SJSA1 (cell line): ENCODE measurements around the gene ZNF548. TPM values are rescaled to one million over a fixed set of nuclear protein-coding genes. Genes with fewer than 3 reads are reported as not detected.

Source experiments
- DNase-seq, 2 experiments: peaks; one replicate each; pipeline ENCODE4 v3.0.0-alpha.2; 2015 to 2020; ENCODE audit warnings: low spot score in 2 of 2, low read depth in 1 of 2
- H3K27ac ChIP-seq: fragments of 250-450 bp; sonication (Bioruptor Pico); 2 replicates; pipeline ENCODE4 v1.5.1; 2020; ENCODE audit warnings: mild to moderate bottlenecking, moderate library complexity
- H3K27me3 ChIP-seq: fragments of 250-450 bp; sonication (Bioruptor Pico); replicated peaks from 2 replicates; pipeline ENCODE4 v1.5.1; 2020; ENCODE audit warnings: mild to moderate bottlenecking, moderate library complexity
- H3K36me3 ChIP-seq: fragments of 250-450 bp; sonication (Bioruptor Pico); 2 replicates; pipeline ENCODE4 v1.5.1; 2020; ENCODE audit warnings: mild to moderate bottlenecking
- H3K4me1 ChIP-seq: fragments of 250-450 bp; sonication (Bioruptor Pico); replicated peaks from 2 replicates; pipeline ENCODE4 v1.6.1; 2021; ENCODE audit warnings: mild to moderate bottlenecking
- H3K4me3 ChIP-seq: fragments of 250-450 bp; sonication (Bioruptor Pico); 2 replicates; pipeline ENCODE4 v1.5.1; 2020; ENCODE audit warnings: mild to moderate bottlenecking
- H3K9me3 ChIP-seq: fragments of 250-450 bp; sonication (Bioruptor Pico); replicated peaks from 2 replicates; pipeline ENCODE4 v1.5.1; 2020; ENCODE audit warnings: mild to moderate bottlenecking
- total RNA-seq: library from RNA; depleted of rRNA; stranded (reverse); fragments of >200 nt; shearing (Covaris generic); gene quantifications from 2 replicates; pipeline ENCODE4 v1.2.3, GENCODE V29; 2014; rRNA removed

ZNF548 gene
- total RNA-seq, 1 experiment from 2014 or later, result 16.4 TPM

GRCh38 chr19:57421037-57421436, 31.4 kb downstream of the ZNF548 start:
- Histone ChIP-seq H3K36me3 (peaks cover 60% of the 10 kb centered on the region), H3K9me3 (peaks cover 30% of the 10 kb centered on the region), H3K4me3 (no peak overlapping the region), H3K27me3 (no peaks in the 10 kb centered on the region), H3K4me1 (no peaks in the 10 kb centered on the region), H3K27ac (no peak overlapping the region)
- DNase-seq, result no peak

- no peak for DNase-seq
- H3K4me1 ChIP-seq, result peaks cover 8% of the 10 kb centered on the region; the same call in 1 of the 2 replicates
- no peaks in the 10 kb centered on the region; the same call in 1 of the 2 replicates for H3K9me3 ChIP-seq
- H3K36me3 ChIP-seq, result peaks cover 23% of the 10 kb centered on the region
- H3K27me3 ChIP-seq, result no peaks in the 10 kb centered on the region
- no peak overlapping the region for H3K27ac ChIP-seq
- H3K4me3 ChIP-seq, result peak overlapping the region; percentile 55
Measured at GRCh38 chr19:57434386-57435061, 44.9 kb downstream of the ZNF548 start.

DNA sequence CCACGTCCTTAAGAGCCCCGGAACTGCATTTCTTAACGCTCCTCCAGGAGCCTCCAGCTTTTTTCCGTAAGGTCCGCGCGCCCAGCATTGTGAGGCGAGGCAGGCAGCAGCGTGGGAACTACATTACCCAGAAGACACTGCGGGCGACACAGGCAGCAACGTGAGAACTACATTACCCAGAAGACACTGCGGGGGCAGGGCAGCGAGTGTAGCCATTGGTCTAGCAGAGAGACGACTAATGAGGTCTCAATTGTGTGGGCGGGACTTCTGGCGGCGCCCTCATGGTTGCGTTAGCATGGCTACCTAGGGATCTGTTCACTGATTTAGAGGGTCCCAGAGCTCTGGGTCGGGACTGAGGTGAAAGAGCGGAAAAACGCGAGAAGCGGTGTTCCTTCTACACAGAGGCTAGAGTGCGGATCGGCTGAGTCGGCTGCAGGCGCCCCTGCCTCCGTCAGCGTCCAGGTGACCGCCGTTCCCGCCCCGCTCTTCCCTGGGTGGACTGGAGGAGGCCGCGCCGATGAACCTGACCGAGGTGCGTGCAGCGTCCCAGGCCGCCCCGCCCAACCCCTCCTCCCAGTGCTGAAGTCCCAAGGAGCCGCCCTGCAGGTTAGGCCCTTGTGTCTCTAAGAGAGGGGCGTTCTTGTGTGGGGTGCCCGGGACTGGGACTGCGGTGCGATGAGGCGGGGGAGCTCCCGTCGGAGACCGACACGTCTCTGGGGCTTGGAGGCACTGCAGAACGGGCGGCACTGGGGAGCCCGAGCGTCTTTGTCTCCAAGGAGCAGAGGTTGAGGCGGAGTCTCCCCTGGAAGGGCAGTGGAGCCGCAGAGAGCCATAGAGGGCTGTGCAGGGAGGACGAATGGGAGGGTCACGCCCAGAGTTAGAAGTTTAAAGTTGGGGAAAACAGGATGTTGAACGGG, 45.7 kb downstream of the ZNF548 start, which contains the start of gene ZNF749:
Gene ZNF749 (plus strand): TSS at position 264 of the 917 bp plus-strand sequence. CDS start 254 bp downstream, at position 518.
- no peaks in the 10 kb centered on the region for H3K27me3 ChIP-seq
- DNase-seq, result peak; percentile 88 to 97
- H3K36me3 ChIP-seq, result peaks cover 25% of the 10 kb centered on the region
- H3K4me3 ChIP-seq, result peak within 1 kb of the TSS; percentile 55
- no peak within 1 kb of the TSS for H3K27ac ChIP-seq
- peaks cover under 1% of the 10 kb centered on the region; the same call in 1 of the 2 replicates for H3K9me3 ChIP-seq
- peaks cover 8% of the 10 kb centered on the region; the same call in 1 of the 2 replicates for H3K4me1 ChIP-seq

- Histone ChIP-seq H3K27me3 (no peaks in the 10 kb centered on the region), H3K4me3 (no peak overlapping the region), H3K4me1 (peaks cover 8% of the 10 kb centered on the region; the same call in 1 of the 2 replicates), H3K27ac (no peak overlapping the region), H3K9me3 (peaks cover 5% of the 10 kb centered on the region), H3K36me3 (peaks cover 25% of the 10 kb centered on the region)
- no peak for DNase-seq
Measured at GRCh38 chr19:57436417-57436816, 46.8 kb downstream of the ZNF548 start.

- Histone ChIP-seq H3K36me3 (peaks cover 27% of the 10 kb centered on the region), H3K4me1 (peaks cover 8% of the 10 kb centered on the region; the same call in 1 of the 2 replicates), H3K27me3 (no peaks in the 10 kb centered on the region), H3K4me3 (no peak overlapping the region), H3K27ac (no peak overlapping the region), H3K9me3 (peaks cover 15% of the 10 kb centered on the region)
- no peak for DNase-seq
Measured at GRCh38 chr19:57437931-57438330, 48.3 kb downstream of the ZNF548 start.

GRCh38 chr19:57438925-57439324, 49.3 kb downstream of the ZNF548 start:
- H3K36me3 ChIP-seq, result peaks cover 37% of the 10 kb centered on the region
- H3K4me1 ChIP-seq, result peaks cover 8% of the 10 kb centered on the region; the same call in 1 of the 2 replicates
- H3K27ac ChIP-seq, result no peak overlapping the region
- peaks cover 24% of the 10 kb centered on the region for H3K9me3 ChIP-seq
- H3K4me3 ChIP-seq, result no peak overlapping the region
- DNase-seq, result no peak
- H3K27me3 ChIP-seq, result no peaks in the 10 kb centered on the region

GRCh38 chr19:57441979-57442752, 52.5 kb downstream of the ZNF548 start:
- peaks cover 57% of the 10 kb centered on the region for H3K36me3 ChIP-seq
- no peaks in the 10 kb centered on the region for H3K4me1 ChIP-seq
- H3K27ac ChIP-seq, result no peak overlapping the region
- no peak overlapping the region for H3K4me3 ChIP-seq
- no peak for DNase-seq
- H3K9me3 ChIP-seq, result peaks cover 36% of the 10 kb centered on the region
- H3K27me3 ChIP-seq, result no peaks in the 10 kb centered on the region

- DNase-seq, result no peak
- H3K27ac ChIP-seq, result no peak overlapping the region
- H3K27me3 ChIP-seq, result no peaks in the 10 kb centered on the region
- no peaks in the 10 kb centered on the region for H3K4me1 ChIP-seq
- peaks cover 36% of the 10 kb centered on the region for H3K9me3 ChIP-seq
- peaks cover 50% of the 10 kb centered on the region for H3K36me3 ChIP-seq
- H3K4me3 ChIP-seq, result no peak overlapping the region
Measured at GRCh38 chr19:57443121-57443696, 53.6 kb downstream of the ZNF548 start.

DNA sequence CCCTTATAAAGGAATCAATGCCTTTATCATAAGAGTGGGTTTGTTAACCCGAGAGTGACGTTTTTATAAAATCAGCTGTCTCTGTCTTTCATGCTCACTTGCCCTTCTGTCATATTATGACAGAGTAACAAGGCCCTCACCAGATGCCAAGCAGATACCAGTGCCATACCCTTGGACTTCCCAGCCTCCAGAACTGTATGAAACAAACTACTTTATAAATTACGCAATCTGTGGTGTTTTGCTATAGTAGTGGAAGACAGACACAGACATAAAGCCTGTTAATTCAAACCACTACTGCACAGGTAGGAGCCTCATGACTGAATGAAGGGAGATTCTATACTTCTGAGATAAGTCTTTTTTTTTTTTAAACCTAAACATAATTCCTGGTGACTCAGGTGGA, 62.7 kb downstream of the ZNF548 start:
- no peak overlapping the region for H3K27ac ChIP-seq
- DNase-seq, result no peak
- no peak overlapping the region for H3K4me3 ChIP-seq
- H3K36me3 ChIP-seq, result 0 out of 2 replicates have a peak, but pooled peaks cover 3% of the 10 kb centered on the region
- H3K4me1 ChIP-seq, result no peaks in the 10 kb centered on the region
- H3K9me3 ChIP-seq, result peaks cover 10% of the 10 kb centered on the region
- H3K27me3 ChIP-seq, result no peaks in the 10 kb centered on the region

Other genes starting within 250 kb of the ZNF548 start
- gene ZIM3, start 244.7 kb upstream of the ZNF548 start, total RNA-seq, result not detected in 2 replicates
- gene DUXA, start 222.4 kb upstream of the ZNF548 start, total RNA-seq, result not detected in 2 replicates
- 37.6 and 49.1 TPM in 2 replicates for gene ZNF264, start 198.4 kb upstream of the ZNF548 start, total RNA-seq
- 0.89 TPM in 1 of 2 replicates, not detected in the other for gene AURKC, start 158.8 kb upstream of the ZNF548 start, total RNA-seq
- gene ZNF805, start 149.2 kb upstream of the ZNF548 start, total RNA-seq, result 16.9 and 17.6 TPM in 2 replicates
- gene ZNF460, start 109.4 kb upstream of the ZNF548 start, total RNA-seq, result 39.0 and 39.5 TPM in 2 replicates
- gene ZNF543, start 69.4 kb upstream of the ZNF548 start, total RNA-seq, result 6.0 and 11.0 TPM in 2 replicates
- 11.1 and 11.4 TPM in 2 replicates for gene ZNF304, start 38.6 kb upstream of the ZNF548 start, total RNA-seq
- 13.4 and 20.8 TPM in 2 replicates for gene TRAPPC2B, start 26.3 kb upstream of the ZNF548 start, total RNA-seq
- gene ZNF547, start 26.3 kb upstream of the ZNF548 start, total RNA-seq, result 1.6 and 4.1 TPM in 2 replicates
- 7.4 and 10.4 TPM in 2 replicates for gene ZNF17, start 21.3 kb downstream of the ZNF548 start, total RNA-seq
- gene ZNF749, start 45.5 kb downstream of the ZNF548 start, total RNA-seq, result 6.1 and 8.2 TPM in 2 replicates
- 0.03 TPM in 1 of 2 replicates, not detected in the other for gene VN1R1, start 67.3 kb downstream of the ZNF548 start, total RNA-seq
- gene ZNF772, start 87.7 kb downstream of the ZNF548 start, total RNA-seq, result 4.1 and 7.5 TPM in 2 replicates
- gene ZNF419, start 97.9 kb downstream of the ZNF548 start, total RNA-seq, result 8.8 and 9.9 TPM in 2 replicates
- 8.7 and 13.1 TPM in 2 replicates for gene ZNF773, start 110.1 kb downstream of the ZNF548 start, total RNA-seq
- gene ZNF549, start 137.5 kb downstream of the ZNF548 start, total RNA-seq, result 3.9 and 4.3 TPM in 2 replicates
- gene ZNF550, start 170.0 kb downstream of the ZNF548 start, total RNA-seq, result 6.6 and 6.8 TPM in 2 replicates
- gene ZNF416, start 189.1 kb downstream of the ZNF548 start, total RNA-seq, result 3.6 and 6.1 TPM in 2 replicates
- 6.1 and 18.0 TPM in 2 replicates for gene ZIK1, start 194.3 kb downstream of the ZNF548 start, total RNA-seq
- 12.6 and 21.4 TPM in 2 replicates for gene ZNF530, start 210.0 kb downstream of the ZNF548 start, total RNA-seq
- 25.0 and 26.3 TPM in 2 replicates for gene ZNF134, start 224.4 kb downstream of the ZNF548 start, total RNA-seq
- gene ZNF211, start 243.3 kb downstream of the ZNF548 start, total RNA-seq, result 9.7 and 18.5 TPM in 2 replicates